BJ (cell line): ENCODE results near the gene ZNF260. TPM values are rescaled to one million over a fixed set of nuclear protein-coding genes. Genes with fewer than 3 reads are reported as not detected.

Source experiments
- CTCF ChIA-PET: fragments of 350-600 bp; formaldehyde crosslinking; extraction: SDS; loops from one replicate; lab custom pipeline; 2021; ENCODE audit warnings: antibody characterized with exemption, inconsistent platforms; lab: Yijun Ruan, JAX
- POLR2A ChIA-PET: fragments of 300-600 bp; sonication (Branson Sonifier 250); formaldehyde crosslinking; extraction: SDS; loops from one replicate; lab custom pipeline; 2021; ENCODE audit warnings: antibody characterized with exemption; lab: Charles Lee
- DNase-seq: peaks from one replicate; pipeline ENCODE4 v3.0.0-alpha.2; 2011; ENCODE audit warnings: low read depth
- H3K27me3 ChIP-seq: 2 replicates; pipeline ENCODE4 v1.6.0; 2011; ENCODE audit warnings: low read length; ENCODE audit not compliant: control insufficient read depth, insufficient read depth
- H3K36me3 ChIP-seq: 2 replicates; pipeline ENCODE4 v1.5.1; 2011; ENCODE audit warnings: low read length; ENCODE audit not compliant: control insufficient read depth, insufficient read depth
- H3K4me3 ChIP-seq: 2 replicates; pipeline ENCODE4 v1.5.1; 2011; ENCODE audit warnings: low read depth, mild to moderate bottlenecking, control low read depth, low read length
- polyA plus RNA-seq: library from polyadenylated mRNA; depleted of rRNA; stranded (reverse); fragments of >200 nt; gene quantifications from 2 replicates; pipeline ENCODE4 v1.2.3, GENCODE V29; 2011
- TF ChIP-seq, protein P1 (sequence below): IDR thresholded peaks from 2 replicates; pipeline ENCODE4 v1.5.1; 2011; ENCODE audit warnings: low read depth, mild to moderate bottlenecking, control low read depth, inconsistent platforms, low read length, moderate library complexity; ENCODE audit not compliant: insufficient read depth

The ZNF260 gene
- polyA plus RNA-seq, 1 experiment, result 3.6 TPM

DNA sequence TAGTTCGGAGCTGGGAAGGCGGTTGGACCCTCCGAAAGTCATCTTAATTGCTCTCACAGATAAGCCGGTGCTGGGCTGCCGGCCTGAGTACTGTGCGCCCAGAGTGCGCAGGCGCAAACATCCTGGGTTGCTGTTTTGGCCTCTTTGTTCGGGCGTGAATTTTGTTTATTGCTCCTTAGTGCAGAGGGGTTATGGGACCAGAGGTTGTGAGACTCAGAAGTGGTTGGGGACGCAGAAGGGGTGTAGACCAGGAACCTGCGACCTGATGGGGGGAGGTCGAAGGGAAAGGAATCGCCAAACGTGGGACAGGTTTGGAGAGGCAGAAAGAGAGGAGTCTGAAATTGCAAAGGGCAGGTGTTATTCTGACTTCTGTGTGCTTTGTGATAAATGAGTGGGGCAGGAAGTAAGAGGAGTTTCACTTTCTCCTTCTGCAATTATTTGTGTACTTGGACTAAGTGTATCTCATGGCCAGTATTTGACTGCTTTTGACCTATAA lies 38.1 kb downstream of the ZNF260 start:
- no peak for DNase-seq
- peak overlapping the region; percentile 51 for H3K4me3 ChIP-seq
- TF ChIP-seq, protein P1, sequence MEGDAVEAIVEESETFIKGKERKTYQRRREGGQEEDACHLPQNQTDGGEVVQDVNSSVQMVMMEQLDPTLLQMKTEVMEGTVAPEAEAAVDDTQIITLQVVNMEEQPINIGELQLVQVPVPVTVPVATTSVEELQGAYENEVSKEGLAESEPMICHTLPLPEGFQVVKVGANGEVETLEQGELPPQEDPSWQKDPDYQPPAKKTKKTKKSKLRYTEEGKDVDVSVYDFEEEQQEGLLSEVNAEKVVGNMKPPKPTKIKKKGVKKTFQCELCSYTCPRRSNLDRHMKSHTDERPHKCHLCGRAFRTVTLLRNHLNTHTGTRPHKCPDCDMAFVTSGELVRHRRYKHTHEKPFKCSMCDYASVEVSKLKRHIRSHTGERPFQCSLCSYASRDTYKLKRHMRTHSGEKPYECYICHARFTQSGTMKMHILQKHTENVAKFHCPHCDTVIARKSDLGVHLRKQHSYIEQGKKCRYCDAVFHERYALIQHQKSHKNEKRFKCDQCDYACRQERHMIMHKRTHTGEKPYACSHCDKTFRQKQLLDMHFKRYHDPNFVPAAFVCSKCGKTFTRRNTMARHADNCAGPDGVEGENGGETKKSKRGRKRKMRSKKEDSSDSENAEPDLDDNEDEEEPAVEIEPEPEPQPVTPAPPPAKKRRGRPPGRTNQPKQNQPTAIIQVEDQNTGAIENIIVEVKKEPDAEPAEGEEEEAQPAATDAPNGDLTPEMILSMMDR, result no peak
- no peaks in the 10 kb centered on the region for H3K36me3 ChIP-seq
- H3K27me3 ChIP-seq, result no peaks in the 10 kb centered on the region
- POLR2A ChIA-PET, result interaction anchor here (0.6 kb wide), 1 partner anchor 67 kb away, joined by 10 read pairs; no protein-coding TSS in a partner anchor
- CTCF ChIA-PET, result interaction anchor here (1.0 kb wide), 1 partner anchor 9 kb away, joined by 3 read pairs; no protein-coding TSS in a partner anchor

DNA sequence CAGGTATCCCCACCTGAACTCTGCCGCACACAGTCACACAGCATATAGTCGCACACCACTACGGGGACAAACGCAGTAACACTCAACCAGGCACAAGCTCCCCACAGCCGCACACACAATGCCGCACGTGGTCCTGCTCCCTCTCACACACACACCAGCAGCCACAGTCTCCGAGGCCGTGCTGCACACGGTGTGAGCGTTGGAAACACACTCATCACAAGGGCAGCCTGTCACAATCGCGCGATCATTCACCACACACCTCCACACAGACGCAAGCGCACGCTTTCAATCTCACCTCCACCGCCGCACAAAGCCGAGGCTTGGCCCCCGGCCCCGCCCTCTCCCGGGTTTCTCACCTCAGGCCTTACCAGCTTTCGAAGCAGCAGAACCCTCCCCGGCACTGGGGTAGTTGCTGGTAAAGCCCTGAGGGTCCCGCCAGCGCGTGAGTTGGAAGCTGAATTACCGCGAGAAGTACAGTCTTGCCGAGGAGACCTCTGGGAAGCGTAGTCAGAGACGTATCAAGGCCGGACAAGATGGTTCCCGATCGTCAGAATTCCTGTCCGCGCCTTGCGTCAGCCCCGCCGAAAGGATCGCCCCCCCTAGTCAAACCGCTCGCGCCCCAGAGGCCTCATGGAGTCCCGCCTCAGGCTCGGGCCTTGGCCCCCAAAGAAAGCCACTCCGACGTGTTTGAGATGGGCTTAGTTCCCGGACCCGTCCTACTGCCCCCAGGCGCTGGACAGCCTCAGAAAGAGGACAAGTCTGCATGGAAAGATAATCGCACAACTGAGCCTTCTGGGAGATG lies 38.8 kb downstream of the ZNF260 start, which contains the start of gene ZNF566:
ZNF566 (minus strand) TSS at position 444 of the 802 bp plus-strand sequence. CDS start 13,004 bp downstream, outside the sequence.
- Histone ChIP-seq H3K36me3 (no peaks in the 10 kb centered on the region), H3K27me3 (no peaks in the 10 kb centered on the region), H3K4me3 (peak within 1 kb of the TSS; percentile 51)
- TF ChIP-seq, protein P1, result 0 out of 2 replicates have a peak, but pooled peaks have one; percentile 6
- ChIA-PET CTCF (interaction anchor here (1.0 to 1.8 kb wide), 2 partner anchors 10 kb away, joined by 3 to 6 read pairs; no protein-coding TSS in a partner anchor), POLR2A (interaction anchor here (0.6 kb wide), 2 partner anchors 67 to 742 kb away, joined by 3 to 10 read pairs; no protein-coding TSS in a partner anchor)
- DNase-seq, result peak; percentile 79

DNA sequence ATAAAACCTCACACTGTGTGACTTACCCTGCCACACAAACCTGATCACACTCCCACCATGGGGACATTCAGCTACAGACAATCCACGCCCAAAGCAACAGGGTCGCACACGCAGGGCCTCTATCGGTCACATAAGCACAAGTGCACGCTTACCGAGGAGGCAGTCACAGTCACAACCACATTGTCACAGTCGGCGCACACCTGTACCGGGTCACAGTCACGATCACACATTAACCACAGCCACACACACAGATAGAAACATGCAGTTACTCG lies 39.3 kb downstream of the ZNF260 start:
- Histone ChIP-seq H3K27me3 (no peaks in the 10 kb centered on the region), H3K4me3 (peak overlapping the region; percentile 51), H3K36me3 (no peaks in the 10 kb centered on the region)
- CTCF ChIA-PET, result interaction anchor here (1.0 to 1.8 kb wide), 2 partner anchors 10 kb away, joined by 3 to 6 read pairs; no protein-coding TSS in a partner anchor
- TF ChIP-seq, protein P1, result no peak
- POLR2A ChIA-PET, result interaction anchor here (0.6 kb wide), 1 partner anchor 742 kb away, joined by 3 read pairs; no protein-coding TSS in a partner anchor
- no peak for DNase-seq

DNA sequence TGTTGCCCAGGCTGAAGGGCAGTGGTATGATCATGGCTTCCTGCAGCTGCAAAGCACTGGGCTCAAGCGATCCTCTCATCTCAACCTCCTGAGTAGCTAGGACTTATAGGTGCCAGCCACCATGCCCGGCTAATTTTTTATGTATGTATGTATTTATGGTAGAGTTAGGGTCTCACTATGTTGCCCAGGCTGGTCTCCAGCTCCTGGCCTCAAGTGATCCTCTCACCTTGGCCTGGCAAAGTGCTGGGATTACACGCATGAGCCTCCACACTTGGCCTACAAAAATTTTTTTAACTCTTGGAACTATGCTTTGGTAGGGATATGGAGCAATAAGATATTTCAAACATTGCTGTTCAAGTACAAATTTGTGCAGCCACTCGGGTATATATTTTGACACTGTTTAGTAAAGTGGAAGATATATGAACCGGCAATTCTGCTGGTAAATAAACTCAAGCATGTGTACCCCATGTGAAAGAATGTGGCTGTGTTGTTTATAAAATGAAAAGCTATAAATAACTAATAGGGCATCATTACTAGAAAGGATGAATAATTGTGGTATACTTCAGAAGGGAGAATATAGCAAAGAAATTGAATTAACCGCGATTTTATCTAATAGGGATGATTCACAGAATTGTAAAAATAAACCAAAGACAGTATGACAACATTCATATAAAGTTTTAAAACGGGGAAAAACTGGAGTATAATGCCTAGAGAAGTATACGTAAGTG lies 39.8 kb downstream of the ZNF260 start:
- ChIA-PET POLR2A (interaction anchor here (0.6 kb wide), 1 partner anchor 743 kb away, joined by 3 read pairs; no protein-coding TSS in a partner anchor), CTCF (interaction anchor here (1.8 kb wide), 1 partner anchor 9 kb away, joined by 6 read pairs; no protein-coding TSS in a partner anchor)
- H3K27me3 ChIP-seq, result no peaks in the 10 kb centered on the region
- DNase-seq, result no peak
- H3K4me3 ChIP-seq, result peak overlapping the region; percentile 51
- TF ChIP-seq, protein P1, result no peak
- H3K36me3 ChIP-seq, result no peaks in the 10 kb centered on the region

DNA sequence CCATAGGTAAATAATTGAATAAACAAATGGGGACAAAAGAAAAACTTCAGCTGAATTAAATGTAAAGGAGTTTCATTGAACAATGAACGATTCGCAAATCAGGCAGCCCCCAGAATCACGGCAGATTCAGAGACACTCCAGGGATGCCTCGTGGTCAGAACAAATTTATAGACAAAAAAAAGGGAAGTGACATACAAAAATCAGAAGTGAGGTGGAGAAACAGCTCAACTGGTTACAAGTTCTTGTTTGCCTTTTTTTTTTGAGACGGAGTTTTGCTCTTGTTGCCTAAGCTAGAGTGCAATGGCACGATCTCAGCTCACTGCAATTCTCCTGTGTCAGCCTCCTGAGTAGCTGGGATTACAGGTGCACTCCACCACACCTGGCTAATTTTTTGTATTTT lies 44.4 kb downstream of the ZNF260 start:
- ChIA-PET POLR2A (no interaction called here), CTCF (no interaction called here)
- TF ChIP-seq, protein P1, result no peak
- H3K36me3 ChIP-seq, result no peaks in the 10 kb centered on the region
- H3K27me3 ChIP-seq, result no peaks in the 10 kb centered on the region
- no peak overlapping the region for H3K4me3 ChIP-seq
- DNase-seq, result no peak
